ENCODE results near the gene LURAP1L. TPM values are rescaled to one million over a fixed set of nuclear protein-coding genes. Genes with fewer than 3 reads are reported as not detected.

The LURAP1L gene
- total RNA-seq, 4 donors from 2014 or later: 12.5 to 22.8 (median 14.3) TPM

- Histone ChIP-seq H3K27me3 (no peaks in the 10 kb centered on the region), H3K36me3 (no peaks in the 10 kb centered on the region), H3K9me3 (no peaks in the 10 kb centered on the region), H3K4me1 (peaks cover 0 to 4% (median 0%) of the 10 kb centered on the region in 4 donors), H3K4me3 (no peak overlapping the region), H3K27ac (no peak overlapping the region)
- 74 to 77% methylated on average over 5 of the region's 5 CpGs for WGBS, 2 donors
- no peak for DNase-seq (ENCODE audit: low spot score in 2 of 2)
- TF ChIP-seq EP300 (IDR thresholded peaks at IDR 0.05) (no peak), POLR2A (IDR thresholded peaks at IDR 0.05) (no peak)
Observed at GRCh38 chr9:12846035-12846434, 71.2 kb downstream of the LURAP1L start.

GRCh38 chr9:12847561-12847960 lies 72.7 kb downstream of the LURAP1L start:
- Histone ChIP-seq H3K27me3 (no peaks in the 10 kb centered on the region), H3K9me3 (no peaks in the 10 kb centered on the region), H3K36me3 (no peaks in the 10 kb centered on the region), H3K4me1 (peaks cover 0 to 4% (median 0%) of the 10 kb centered on the region in 4 donors), H3K4me3 (no peak overlapping the region), H3K27ac (no peak overlapping the region)
- DNase-seq (ENCODE audit: low spot score in 2 of 2): no peak
- TF ChIP-seq POLR2A (IDR thresholded peaks at IDR 0.05) (no peak), CTCF (IDR thresholded peaks at IDR 0.05) (no peak), EP300 (IDR thresholded peaks at IDR 0.05) (no peak)

GRCh38 chr9:12849486-12850003 lies 74.7 kb downstream of the LURAP1L start:
- H3K9me3 ChIP-seq: no peaks in the 10 kb centered on the region
- H3K27ac ChIP-seq: no peak overlapping the region
- TF ChIP-seq CTCF (IDR thresholded peaks at IDR 0.05) (no peak), EP300 (IDR thresholded peaks at IDR 0.05) (no peak), POLR2A (IDR thresholded peaks at IDR 0.05) (no peak)
- peaks cover 0 to 4% (median 0%) of the 10 kb centered on the region in 4 donors for H3K4me1 ChIP-seq
- 68 to 82% methylated on average over 1 of the region's 1 CpG for WGBS, 2 donors
- DNase-seq (ENCODE audit: low spot score in 2 of 2): no peak
- H3K36me3 ChIP-seq: no peaks in the 10 kb centered on the region
- H3K4me3 ChIP-seq: no peak overlapping the region
- H3K27me3 ChIP-seq: no peaks in the 10 kb centered on the region

- no peaks in the 10 kb centered on the region for H3K27me3 ChIP-seq
- no peak for DNase-seq (ENCODE audit: low spot score in 2 of 2)
- 64 to 65% methylated on average over 6 of the region's 6 CpGs for WGBS, 2 donors
- TF ChIP-seq POLR2A (IDR thresholded peaks at IDR 0.05): no peak
- no peak overlapping the region for H3K4me3 ChIP-seq
- peaks cover 0 to 4% (median 0%) of the 10 kb centered on the region in 4 donors for H3K4me1 ChIP-seq
- H3K27ac ChIP-seq: no peak overlapping the region
- H3K9me3 ChIP-seq: no peaks in the 10 kb centered on the region
- H3K36me3 ChIP-seq: no peaks in the 10 kb centered on the region
Observed at GRCh38 chr9:12851341-12852090, 76.7 kb downstream of the LURAP1L start.

GRCh38 chr9:12853051-12853450 lies 78.2 kb downstream of the LURAP1L start:
- 82 to 86% methylated on average over 4 of the region's 4 CpGs for WGBS, 2 donors
- TF ChIP-seq EP300 (IDR thresholded peaks at IDR 0.05) (no peak), POLR2A (IDR thresholded peaks at IDR 0.05) (no peak), CTCF (IDR thresholded peaks at IDR 0.05) (no peak)
- Histone ChIP-seq H3K27me3 (no peaks in the 10 kb centered on the region), H3K9me3 (no peaks in the 10 kb centered on the region), H3K27ac (no peak overlapping the region), H3K36me3 (no peaks in the 10 kb centered on the region), H3K4me1 (peaks cover 0 to 4% (median 0%) of the 10 kb centered on the region in 4 donors), H3K4me3 (no peak overlapping the region)
- DNase-seq (ENCODE audit: low spot score in 2 of 2): no peak

- TF ChIP-seq CTCF (IDR thresholded peaks at IDR 0.05) (no peak), EP300 (IDR thresholded peaks at IDR 0.05) (no peak), POLR2A (IDR thresholded peaks at IDR 0.05) (no peak)
Observed at GRCh38 chr9:12854221-12854620, 79.4 kb downstream of the LURAP1L start.

More at GRCh38 chr9:12854221-12854620, 79.4 kb downstream of the LURAP1L start:
- WGBS, 2 donors: 97 to 98% methylated on average over 2 of the region's 2 CpGs
- Histone ChIP-seq H3K36me3 (no peaks in the 10 kb centered on the region), H3K4me1 (peaks cover 0 to 4% (median 0%) of the 10 kb centered on the region in 4 donors), H3K9me3 (no peaks in the 10 kb centered on the region), H3K27me3 (no peaks in the 10 kb centered on the region), H3K4me3 (no peak overlapping the region), H3K27ac (no peak overlapping the region)
- no peak for DNase-seq (ENCODE audit: low spot score in 2 of 2)

All from tibial nerve (tissue), 4 donors.